HG03103 (cell line): ENCODE results near the gene ALK.

ENCODE experiments used
- ATAC-seq: cut with Tn5 transposase; IDR thresholded peaks from one replicate; pipeline ENCODE4 v1.9.1; 2021; ENCODE audit warnings: low read depth; ENCODE audit not compliant: unreplicated experiment

Gene ALK

GRCh38 chr2:29314816-29315571, 606.4 kb downstream of the ALK start:
- ATAC-seq, result peak; percentile 59

GRCh38 chr2:29311458-29311857, 609.9 kb downstream of the ALK start:
- ATAC-seq, result no peak

GRCh38 chr2:29310650-29311348, 610.6 kb downstream of the ALK start:
- ATAC-seq, result no peak

- ATAC-seq, result no peak
Observed at GRCh38 chr2:29309090-29310029, 612.0 kb downstream of the ALK start.

- no peak for ATAC-seq
Observed at GRCh38 chr2:29308366-29308765, 613.0 kb downstream of the ALK start.

GRCh38 chr2:29307519-29307918, 613.9 kb downstream of the ALK start:
- ATAC-seq, result no peak

- ATAC-seq, result no peak
Observed at GRCh38 chr2:29305762-29306161, 615.6 kb downstream of the ALK start.

GRCh38 chr2:29304399-29305060, 616.9 kb downstream of the ALK start:
- ATAC-seq, result no peak

GRCh38 chr2:29296585-29296984, 624.8 kb downstream of the ALK start:
- ATAC-seq, result no peak

GRCh38 chr2:29295845-29296244, 625.5 kb downstream of the ALK start:
- no peak for ATAC-seq

- ATAC-seq, result no peak
Observed at GRCh38 chr2:29293830-29294438, 627.5 kb downstream of the ALK start.

GRCh38 chr2:29290293-29291047, 630.9 kb downstream of the ALK start:
- no peak for ATAC-seq

- ATAC-seq, result no peak
Observed at GRCh38 chr2:29284671-29285070, 636.7 kb downstream of the ALK start.

- no peak for ATAC-seq
Observed at GRCh38 chr2:29281916-29282247, 639.5 kb downstream of the ALK start.

- no peak for ATAC-seq
Observed at GRCh38 chr2:29281086-29281915, 640.1 kb downstream of the ALK start.

GRCh38 chr2:29278966-29279365, 642.4 kb downstream of the ALK start:
- no peak for ATAC-seq

- ATAC-seq, result no peak
Observed at GRCh38 chr2:29276151-29276550, 645.2 kb downstream of the ALK start.

- no peak for ATAC-seq
Observed at GRCh38 chr2:29275186-29275585, 646.2 kb downstream of the ALK start.
